ENCODE data around the gene CACNA1C.

Gene CACNA1C

DNA sequence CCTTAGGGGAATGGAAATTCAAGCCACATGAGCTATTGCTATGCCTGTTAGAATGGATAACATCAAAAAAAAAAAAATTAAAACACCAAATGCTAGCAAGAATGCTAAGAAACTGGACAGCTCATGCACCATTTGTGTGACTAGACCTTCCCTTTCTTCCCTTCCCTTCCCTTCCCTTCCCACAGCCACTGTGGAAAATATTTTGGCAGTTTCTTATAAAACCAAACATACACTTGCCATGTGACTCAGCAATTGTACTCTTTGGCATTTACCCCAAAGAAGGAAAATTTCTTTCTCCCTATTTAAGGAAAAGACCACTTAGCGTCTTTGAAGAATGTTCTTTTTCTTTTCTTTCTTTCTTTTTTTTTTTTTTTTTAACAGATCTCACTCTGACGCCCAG, 692.9 kb downstream of the CACNA1C start:
- no peak for DNase-seq (ENCODE audit: low spot score)
